Amygdala (tissue), 56 donors: Measurements from ENCODE around the gene NANS.
"Not testable (repeated sequence)": the region's sequence is repeated elsewhere in the genome, so short reads cannot be mapped to it uniquely, and the experiment has no call there.

ENCODE experiments used
- DNase-seq, 56 donors: peaks; one replicate each; lab custom pipeline; 2025; lab: John Stamatoyannopoulos, UW

The NANS gene

GRCh38 chr9:98128316-98128715 is 71.8 kb downstream of the NANS start:
- no peak for DNase-seq

DNA sequence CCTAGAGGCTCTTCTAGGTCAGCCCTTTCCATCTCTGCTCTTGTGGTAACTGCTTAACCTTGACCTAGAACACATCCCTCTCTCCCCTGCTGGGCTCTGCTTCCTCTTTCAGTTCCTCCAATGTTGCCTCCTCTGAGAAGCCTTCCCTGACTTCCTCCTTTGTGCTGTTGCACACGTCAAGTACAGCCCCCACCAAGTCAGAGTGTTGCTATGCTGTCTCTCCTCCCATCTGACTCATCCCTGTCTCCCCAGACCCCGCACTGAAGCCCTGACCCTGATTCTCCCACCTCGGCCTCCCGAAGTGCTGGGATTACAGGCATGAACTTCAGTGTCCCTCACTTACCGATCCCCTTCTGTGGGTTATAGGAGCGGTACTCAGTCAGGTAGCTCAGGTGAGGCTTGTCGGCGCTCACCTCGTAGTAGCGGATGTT is 72.9 kb downstream of the NANS start:
- no peak for DNase-seq

DNA sequence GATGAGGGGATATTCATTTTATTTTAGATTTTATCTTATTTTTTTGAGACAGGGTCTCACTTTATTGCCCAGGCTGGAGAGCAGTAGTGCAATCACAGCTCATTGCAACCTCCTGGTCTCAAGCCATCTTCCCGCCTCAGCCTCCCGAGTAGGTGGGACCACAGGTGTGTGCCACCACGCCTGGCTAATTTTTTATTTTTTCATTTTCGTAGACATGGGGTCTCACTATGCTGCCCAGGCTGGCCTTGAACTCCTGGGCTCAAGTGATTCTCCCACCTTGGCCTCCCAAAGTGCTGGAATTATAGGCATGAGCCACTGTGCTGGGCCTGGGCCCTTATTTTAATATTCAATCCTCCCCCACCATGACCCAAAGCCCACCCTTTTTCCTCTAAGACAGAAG is 73.5 kb downstream of the NANS start:
- DNase-seq, result not testable (repeated sequence)

DNA sequence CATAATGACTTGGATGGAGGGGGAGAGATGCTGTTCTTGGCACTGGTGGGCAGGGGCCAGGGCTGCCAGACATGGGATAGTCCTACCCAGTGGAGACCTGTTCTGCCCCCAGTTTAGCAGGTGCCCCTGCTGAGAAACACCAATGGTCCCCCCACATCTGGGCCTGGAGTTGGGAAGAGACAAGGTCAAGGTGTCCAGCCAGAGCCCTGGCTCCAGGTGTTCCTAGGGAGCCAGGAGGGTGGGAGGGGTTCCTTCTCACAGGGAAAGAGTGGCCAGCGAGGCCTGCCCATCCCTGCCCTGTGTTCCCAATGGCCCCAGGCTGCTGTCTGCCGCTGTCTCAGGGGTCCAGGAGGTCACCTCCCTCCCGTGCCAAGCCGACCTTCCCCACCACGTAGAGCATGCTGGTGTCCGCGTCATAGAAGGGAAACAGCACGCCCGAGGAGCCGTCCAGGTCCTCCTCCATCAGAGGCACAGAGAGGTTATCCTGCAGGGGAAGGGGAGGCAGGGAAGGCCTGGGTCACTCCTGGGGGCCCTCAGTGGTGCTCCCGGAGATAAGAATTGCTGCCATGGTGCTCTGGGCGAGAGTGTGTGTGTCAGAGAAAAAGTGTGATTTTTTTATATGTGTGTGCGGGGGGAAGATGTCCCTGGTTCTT is 74.2 kb downstream of the NANS start:
- DNase-seq, result no peak

GRCh38 chr9:98132158-98132557 is 75.6 kb downstream of the NANS start:
- DNase-seq, result no peak
